A673 (cell line): ENCODE results near the gene LIG3. TPM values are rescaled to one million over a fixed set of nuclear protein-coding genes. Genes with fewer than 3 reads are reported as not detected.

Experiments
- BruUV-seq: library from RNA; stranded (reverse); fragments of 400-500 nt; replicated peaks from 2 replicates; lab custom pipeline; 2021; lab: Mats Ljungman, UMichigan
- CTCF ChIA-PET: fragments of 300-600 bp; sonication (Branson Sonifier 250); formaldehyde crosslinking; loops from one replicate; lab custom pipeline; 2022; ENCODE audit warnings: antibody characterized with exemption; lab: Charles Lee
- POLR2A ChIA-PET: fragments of 300-600 bp; sonication (Branson Sonifier 250); formaldehyde crosslinking; loops from one replicate; lab custom pipeline; 2022; ENCODE audit warnings: antibody characterized with exemption; ENCODE audit not compliant: low non-redundant PET; lab: Charles Lee
- DNase-seq: peaks from one replicate; pipeline ENCODE4 v3.0.0-alpha.2; 2015; ENCODE audit warnings: low spot score
- H3K27ac ChIP-seq: fragments of 200-600 bp; sonication (generic); 2 replicates; pipeline ENCODE4 v1.5.1; 2016; ENCODE audit warnings: mixed run types, low read depth, mild to moderate bottlenecking, mixed read lengths, antibody characterized with exemption, low read length; ENCODE audit not compliant: poor library complexity, severe bottlenecking
- H3K27me3 ChIP-seq: fragments of 200-600 bp; sonication (generic); replicated peaks from 2 replicates; pipeline ENCODE4 v1.6.1; 2017; ENCODE audit warnings: mixed run types, low read depth, mild to moderate bottlenecking, mixed read lengths, antibody characterized with exemption, low read length; ENCODE audit not compliant: insufficient read depth, poor library complexity
- H3K36me3 ChIP-seq: fragments of 200-600 bp; sonication (generic); 2 replicates; pipeline ENCODE4 v1.6.1; 2016; ENCODE audit warnings: mixed run types, mild to moderate bottlenecking, mixed read lengths, antibody characterized with exemption, low read length; ENCODE audit not compliant: insufficient read depth, poor library complexity, severe bottlenecking
- H3K4me1 ChIP-seq: fragments of 200-600 bp; sonication (generic); 2 replicates; pipeline ENCODE4 v1.6.1; 2017; ENCODE audit warnings: mixed run types, mild to moderate bottlenecking, mixed read lengths, antibody characterized with exemption, low read length; ENCODE audit not compliant: insufficient read depth, poor library complexity, severe bottlenecking
- H3K4me3 ChIP-seq: fragments of 200-600 bp; sonication (generic); 2 replicates; pipeline ENCODE4 v1.5.1; 2016; ENCODE audit warnings: low read depth, mixed run types, mild to moderate bottlenecking, mixed read lengths, low read length; ENCODE audit not compliant: poor library complexity, severe bottlenecking
- H3K9me3 ChIP-seq: fragments of 200-600 bp; sonication (generic); 2 replicates; pipeline ENCODE4 v1.6.1; 2016; ENCODE audit warnings: mixed run types, low read depth, mild to moderate bottlenecking, mixed read lengths, antibody characterized with exemption, low read length; ENCODE audit not compliant: poor library complexity, severe bottlenecking
- EZH2 ChIP-seq: fragments of 200-600 bp; sonication (generic); IDR thresholded peaks from 2 replicates; pipeline ENCODE4 v1.6.1; 2017; ENCODE audit warnings: borderline replicate concordance, low read depth, mild to moderate bottlenecking, mixed read lengths, antibody characterized with exemption, low read length; ENCODE audit not compliant: poor library complexity, severe bottlenecking
- intact Hi-C: fragments of 100-400 bp; cut with micrococcal nuclease; formaldehyde crosslinking; loops from one replicate; pipeline ENCODE4 v1.10.0; 2022; ENCODE audit not compliant: unreplicated experiment
- total RNA-seq: library from RNA; stranded (reverse); gene quantifications from 2 replicates; pipeline ENCODE4 v1.2.3, GENCODE V29; 2021
- TF ChIP-seq, protein P1 (sequence below): fragments of 300-800, 200-600 bp; sonication (generic); conservative IDR thresholded peaks from 2 replicates; pipeline ENCODE4 v1.5.1; 2017; ENCODE audit warnings: low read depth, mild to moderate bottlenecking, antibody characterized with exemption, low read length, moderate library complexity, mixed read lengths

The LIG3 gene
- total RNA-seq, 1 experiment from 2014 or later, result 23.0 TPM

DNA sequence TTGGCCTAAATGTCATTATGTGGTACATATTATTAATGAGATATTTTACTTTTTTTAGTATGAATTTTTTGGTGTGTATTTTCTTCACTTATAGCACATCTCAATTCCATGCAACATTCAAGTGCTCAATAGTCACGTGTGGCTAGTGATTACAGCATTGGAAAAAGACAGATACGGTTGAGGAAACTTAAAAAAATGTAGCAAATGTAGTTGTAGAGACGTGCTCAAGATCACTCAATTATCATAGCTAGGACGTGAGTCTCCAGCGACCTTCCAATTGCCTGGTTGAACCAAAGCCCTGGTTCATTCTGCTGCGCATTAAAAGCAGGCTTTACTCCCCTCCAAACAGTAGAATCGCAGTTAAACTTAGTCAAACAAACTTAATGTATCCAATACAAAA lies 1.2 kb upstream of the LIG3 start:
- no TSS peak for BruUV-seq
- POLR2A ChIA-PET, result no interaction called here
- no peak for TF ChIP-seq EZH2
- TF ChIP-seq, protein P1, sequence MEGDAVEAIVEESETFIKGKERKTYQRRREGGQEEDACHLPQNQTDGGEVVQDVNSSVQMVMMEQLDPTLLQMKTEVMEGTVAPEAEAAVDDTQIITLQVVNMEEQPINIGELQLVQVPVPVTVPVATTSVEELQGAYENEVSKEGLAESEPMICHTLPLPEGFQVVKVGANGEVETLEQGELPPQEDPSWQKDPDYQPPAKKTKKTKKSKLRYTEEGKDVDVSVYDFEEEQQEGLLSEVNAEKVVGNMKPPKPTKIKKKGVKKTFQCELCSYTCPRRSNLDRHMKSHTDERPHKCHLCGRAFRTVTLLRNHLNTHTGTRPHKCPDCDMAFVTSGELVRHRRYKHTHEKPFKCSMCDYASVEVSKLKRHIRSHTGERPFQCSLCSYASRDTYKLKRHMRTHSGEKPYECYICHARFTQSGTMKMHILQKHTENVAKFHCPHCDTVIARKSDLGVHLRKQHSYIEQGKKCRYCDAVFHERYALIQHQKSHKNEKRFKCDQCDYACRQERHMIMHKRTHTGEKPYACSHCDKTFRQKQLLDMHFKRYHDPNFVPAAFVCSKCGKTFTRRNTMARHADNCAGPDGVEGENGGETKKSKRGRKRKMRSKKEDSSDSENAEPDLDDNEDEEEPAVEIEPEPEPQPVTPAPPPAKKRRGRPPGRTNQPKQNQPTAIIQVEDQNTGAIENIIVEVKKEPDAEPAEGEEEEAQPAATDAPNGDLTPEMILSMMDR, result no peak
- H3K36me3 ChIP-seq, result no peaks in the 10 kb centered on the region
- peaks cover 5% of the 10 kb centered on the region for H3K4me1 ChIP-seq
- intact Hi-C loops, result no loop called here
- H3K4me3 ChIP-seq, result no peak overlapping the region
- H3K27ac ChIP-seq, result no peak overlapping the region
- DNase-seq, result no peak
- CTCF ChIA-PET, result no interaction called here
- H3K9me3 ChIP-seq, result no peaks in the 10 kb centered on the region
- no peaks in the 10 kb centered on the region for H3K27me3 ChIP-seq

DNA sequence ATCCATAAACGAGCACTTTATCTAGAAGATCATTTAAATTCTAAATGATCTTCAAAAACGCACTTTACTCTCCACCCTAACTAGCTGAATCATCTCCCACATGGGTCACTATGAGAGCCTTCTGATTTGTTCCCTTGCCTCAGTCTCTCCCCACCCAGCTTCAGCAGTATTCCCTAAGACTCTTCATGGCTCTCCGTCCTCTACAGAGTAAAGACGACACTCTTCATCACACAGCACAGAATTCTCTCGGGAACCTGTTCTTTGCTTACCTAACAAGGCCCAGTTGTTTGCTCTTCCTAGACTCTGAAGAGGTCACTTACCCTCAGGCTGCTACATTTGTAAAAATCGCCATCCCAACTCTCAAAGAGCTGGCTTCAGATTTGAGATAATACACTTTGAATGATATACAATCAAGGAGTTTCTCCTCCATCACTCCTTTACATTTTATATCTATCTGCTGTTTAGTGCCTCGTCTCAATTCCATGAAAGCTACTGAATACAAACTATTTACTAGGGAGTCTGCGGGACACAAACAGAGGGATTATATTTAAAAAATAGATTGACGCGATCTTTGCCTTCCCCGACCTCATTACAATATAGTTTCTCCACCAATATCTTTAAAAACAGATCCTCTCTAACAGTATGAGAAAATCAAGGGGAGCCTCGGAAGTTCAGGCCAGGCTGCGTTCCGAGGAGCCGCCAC lies 511 bp upstream of the LIG3 start:
- H3K27ac ChIP-seq, result peak overlapping the region; percentile 96
- CTCF ChIA-PET, result no interaction called here
- intact Hi-C loops, result no loop called here

DNA sequence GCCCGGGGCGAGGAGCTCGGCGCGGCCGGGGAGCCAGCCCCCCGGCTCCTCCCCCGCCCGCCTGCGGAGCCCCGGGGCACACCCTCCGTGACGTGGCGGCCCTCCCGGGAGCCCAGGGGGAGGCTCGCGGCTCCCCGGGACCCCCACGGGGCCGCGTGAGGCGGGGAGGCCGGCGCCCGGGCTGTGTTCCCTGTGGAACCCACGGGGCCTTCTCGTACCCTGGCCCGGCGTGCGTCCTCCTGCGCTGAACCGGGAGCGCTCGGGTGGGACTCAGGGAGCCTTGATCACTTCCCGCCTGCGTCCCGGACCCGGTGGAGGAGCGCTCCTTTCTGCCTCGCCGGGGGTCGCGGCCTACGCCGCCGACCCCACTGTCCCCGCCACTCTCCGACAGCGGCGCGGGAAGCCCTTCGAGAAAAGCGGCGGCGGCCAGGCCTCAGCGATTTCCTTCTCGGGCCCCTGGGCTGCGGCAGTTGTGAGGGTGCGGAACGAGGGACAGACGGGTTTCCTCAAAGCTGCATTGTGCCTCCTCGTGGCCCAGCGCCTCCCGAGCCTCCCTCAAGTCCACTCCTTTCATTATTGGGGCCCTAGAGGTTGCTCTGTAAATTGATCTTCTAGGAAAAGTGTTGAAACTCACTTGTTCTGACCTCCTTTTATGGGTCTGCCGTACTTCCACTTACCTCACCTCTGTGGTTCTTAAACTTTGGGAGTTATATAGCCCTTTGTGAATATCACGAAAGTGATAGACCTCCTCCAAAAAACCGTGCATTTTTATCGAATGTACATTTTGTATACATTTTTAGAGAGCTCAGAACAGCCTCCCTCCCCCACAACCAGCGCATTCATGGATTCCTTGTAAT lies 597 bp downstream of the LIG3 start:
- Histone ChIP-seq H3K27ac (peak overlapping the region; percentile 96), H3K27me3 (no peaks in the 10 kb centered on the region), H3K4me1 (peaks cover 5% of the 10 kb centered on the region), H3K9me3 (no peaks in the 10 kb centered on the region), H3K4me3 (peak overlapping the region; percentile 67), H3K36me3 (no peaks in the 10 kb centered on the region)
- ChIA-PET CTCF (no interaction called here), POLR2A (interaction anchor here (0.6 kb wide), 1 partner anchor 207 kb away, joined by 3 read pairs; no protein-coding TSS in a partner anchor)
- no TSS peak for BruUV-seq
- intact Hi-C loops, result no loop called here
- peak; percentile 69 for DNase-seq
- TF ChIP-seq, protein P1, result peak; percentile 37; the same call in 1 of the 2 replicates
- no peak for TF ChIP-seq EZH2

More for the DNA sequence above, 511 bp upstream of the LIG3 start:
- BruUV-seq, result TSS peak; percentile 95
- POLR2A ChIA-PET, result no interaction called here
- no peak for TF ChIP-seq EZH2
- TF ChIP-seq, protein P1, result no peak
- Histone ChIP-seq H3K27me3 (no peaks in the 10 kb centered on the region), H3K4me1 (peaks cover 5% of the 10 kb centered on the region), H3K9me3 (no peaks in the 10 kb centered on the region), H3K4me3 (peak overlapping the region; percentile 67), H3K36me3 (no peaks in the 10 kb centered on the region)
- no peak for DNase-seq
